HepG2 (cell line): ENCODE data around the gene EYA2. TPM values are rescaled to one million over a fixed set of nuclear protein-coding genes. Genes with fewer than 3 reads are reported as not detected.

Source experiments
- E2F5 ChIP-seq: sonication (generic); formaldehyde crosslinking; conservative IDR thresholded peaks from 2 replicates; pipeline ENCODE4 v1.4.0; 2020; ENCODE audit warnings: missing genetic modification reagents
- MED13 ChIP-seq: sonication (generic); formaldehyde crosslinking; IDR thresholded peaks from 2 replicates; pipeline ENCODE4 v1.5.0; 2020; ENCODE audit warnings: missing genetic modification reagents
- MEF2D ChIP-seq: sonication (generic); formaldehyde crosslinking; IDR thresholded peaks from 2 replicates; pipeline ENCODE4 v1.5.1; 2020; ENCODE audit warnings: mild to moderate bottlenecking, missing genetic modification reagents
- PLRG1 ChIP-seq: fragments of 450-650 bp; conservative IDR thresholded peaks from 2 replicates; pipeline ENCODE4 v1.6.1; 2016
- SAP130 ChIP-seq: IDR thresholded peaks from 2 replicates; pipeline ENCODE4 v1.6.1; 2016; ENCODE audit warnings: low read depth
- SKI ChIP-seq: fragments of 450-650 bp; IDR thresholded peaks from one replicate; pipeline ENCODE4 v1.6.1; 2018; ENCODE audit warnings: mild to moderate bottlenecking; ENCODE audit not compliant: partially characterized antibody
- ZFP90 ChIP-seq: sonication (generic); formaldehyde crosslinking; IDR thresholded peaks from 2 replicates; pipeline ENCODE4 v1.8.0; 2022; ENCODE audit warnings: missing genetic modification reagents, mild to moderate bottlenecking, inconsistent platforms, borderline replicate concordance
- ZMYM2 ChIP-seq: sonication (generic); formaldehyde crosslinking; IDR thresholded peaks from 2 replicates; pipeline ENCODE4 v1.8.0; 2022; ENCODE audit warnings: mild to moderate bottlenecking, missing genetic modification reagents
- ZNF280D ChIP-seq: sonication (generic); formaldehyde crosslinking; IDR thresholded peaks from 2 replicates; pipeline ENCODE4 v1.5.1; 2020; ENCODE audit warnings: mild to moderate bottlenecking, missing genetic modification reagents
- ZNF687 ChIP-seq: sonication (generic); formaldehyde crosslinking; IDR thresholded peaks from 2 replicates; pipeline ENCODE4 v1.5.1; 2020; ENCODE audit warnings: mild to moderate bottlenecking, missing genetic modification reagents, moderate library complexity
- ZNF83 ChIP-seq: sonication (generic); formaldehyde crosslinking; IDR thresholded peaks from 2 replicates; pipeline ENCODE4 v1.4.0; 2020; ENCODE audit warnings: missing genetic modification reagents, mild to moderate bottlenecking, borderline replicate concordance
- ZXDC ChIP-seq: sonication (generic); formaldehyde crosslinking; IDR thresholded peaks from 2 replicates; pipeline ENCODE4 v1.5.0; 2020; ENCODE audit warnings: mild to moderate bottlenecking, missing genetic modification reagents
- polyA plus RNA-seq, 8 experiments: library from polyadenylated mRNA; depleted of rRNA in 3 of 8; stranded (reverse) in 7 of 8; unstranded in 1 of 8; fragments of >200 nt; fragmentation: Illumina TruSeq in 4 of 8; extraction: Trizol in 4 of 8; gene quantifications; 2 replicates each; pipeline versions ENCODE4 v1.2.1 to v1.2.3, GENCODE V29; 2011 to 2016; ENCODE audit warnings: low read depth in 4 of 8, missing spikeins in 1 of 8, mixed read lengths in 1 of 8; ENCODE audit not compliant: insufficient read depth in 1 of 8
- total RNA-seq, 5 experiments: library from RNA; depleted of rRNA; stranded (reverse); fragments of >200 nt; fragmentation: Illumina TruSeq; extraction: Trizol; gene quantifications; 2 replicates each; pipeline ENCODE4 v1.2.3, GENCODE V29; 2016; ENCODE audit warnings: low read depth in 1 of 5
- TF ChIP-seq, protein P1 (sequence below): IDR thresholded peaks from 2 replicates; pipeline ENCODE4 v1.6.1; 2016; ENCODE audit warnings: mild to moderate bottlenecking
- TF ChIP-seq, protein P2 (sequence below): sonication (generic); formaldehyde crosslinking; IDR thresholded peaks from 2 replicates; pipeline ENCODE4 v1.8.0; 2022; ENCODE audit warnings: mild to moderate bottlenecking, missing genetic modification reagents; ENCODE audit not compliant: insufficient replicate concordance

The EYA2 gene
- total and polyA plus RNA-seq, 2 of the 13 experiments (the other 11 are each of a cell fraction or from before 2014, with no cell fraction given) = not detected

- TF ChIP-seq ZNF687 (CRISPR knock-in tag) = peak; percentile 56
- TF ChIP-seq, protein P1, sequence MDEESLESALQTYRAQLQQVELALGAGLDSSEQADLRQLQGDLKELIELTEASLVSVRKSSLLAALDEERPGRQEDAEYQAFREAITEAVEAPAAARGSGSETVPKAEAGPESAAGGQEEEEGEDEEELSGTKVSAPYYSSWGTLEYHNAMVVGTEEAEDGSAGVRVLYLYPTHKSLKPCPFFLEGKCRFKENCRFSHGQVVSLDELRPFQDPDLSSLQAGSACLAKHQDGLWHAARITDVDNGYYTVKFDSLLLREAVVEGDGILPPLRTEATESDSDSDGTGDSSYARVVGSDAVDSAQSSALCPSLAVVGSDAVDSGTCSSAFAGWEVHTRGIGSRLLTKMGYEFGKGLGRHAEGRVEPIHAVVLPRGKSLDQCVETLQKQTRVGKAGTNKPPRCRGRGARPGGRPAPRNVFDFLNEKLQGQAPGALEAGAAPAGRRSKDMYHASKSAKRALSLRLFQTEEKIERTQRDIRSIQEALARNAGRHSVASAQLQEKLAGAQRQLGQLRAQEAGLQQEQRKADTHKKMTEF (CRISPR knock-in tag) = no peak
- TF ChIP-seq SAP130 = peak; percentile 52
- TF ChIP-seq PLRG1 = no peak
- TF ChIP-seq SKI = peak; percentile 12
- no peak for TF ChIP-seq MED13 (CRISPR knock-in tag)
- TF ChIP-seq, protein P2, sequence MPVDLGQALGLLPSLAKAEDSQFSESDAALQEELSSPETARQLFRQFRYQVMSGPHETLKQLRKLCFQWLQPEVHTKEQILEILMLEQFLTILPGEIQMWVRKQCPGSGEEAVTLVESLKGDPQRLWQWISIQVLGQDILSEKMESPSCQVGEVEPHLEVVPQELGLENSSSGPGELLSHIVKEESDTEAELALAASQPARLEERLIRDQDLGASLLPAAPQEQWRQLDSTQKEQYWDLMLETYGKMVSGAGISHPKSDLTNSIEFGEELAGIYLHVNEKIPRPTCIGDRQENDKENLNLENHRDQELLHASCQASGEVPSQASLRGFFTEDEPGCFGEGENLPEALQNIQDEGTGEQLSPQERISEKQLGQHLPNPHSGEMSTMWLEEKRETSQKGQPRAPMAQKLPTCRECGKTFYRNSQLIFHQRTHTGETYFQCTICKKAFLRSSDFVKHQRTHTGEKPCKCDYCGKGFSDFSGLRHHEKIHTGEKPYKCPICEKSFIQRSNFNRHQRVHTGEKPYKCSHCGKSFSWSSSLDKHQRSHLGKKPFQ (CRISPR knock-in tag) = no peak
- TF ChIP-seq ZMYM2 = 0 out of 2 replicates have a peak, but pooled peaks have one; percentile 47
- no peak for TF ChIP-seq MEF2D (CRISPR knock-in tag)
- TF ChIP-seq ZNF280D = 0 out of 2 replicates have a peak, but pooled peaks have one; percentile 49
- TF ChIP-seq ZNF83 (CRISPR knock-in tag) = no peak
- no peak for TF ChIP-seq ZXDC
- TF ChIP-seq E2F5 = no peak
- no peak for TF ChIP-seq ZFP90 (CRISPR knock-in tag)
Measured at GRCh38 chr20:47205577-47206123, 311.0 kb downstream of the EYA2 start (continued).
